ENCODE results near the gene TLL2.

TLL2 gene

GRCh38 chr10:96441322-96441885, 72.3 kb downstream of the TLL2 start:
- Histone ChIP-seq H3K27me3 (replicated peaks) (no peaks in the 10 kb centered on the region), H3K36me3 (replicated peaks) (no peaks in the 10 kb centered on the region), H3K27ac (no peak overlapping the region), H3K4me3 (ENCODE audit: low read depth, low read length) (no peak overlapping the region)
- TF ChIP-seq CTCF (IDR thresholded peaks at IDR 0.05; ENCODE audit: low read depth, low read length, missing control alignments), result no peak
- no peak for DNase-seq
- in situ Hi-C loops (cut with HindIII; ENCODE audit: low pct_ligation_motif_present, low sequenced_read_pairs), result no loop called here

- H3K36me3 ChIP-seq (replicated peaks), result no peaks in the 10 kb centered on the region
- DNase-seq, result no peak
- no peak for TF ChIP-seq CTCF (IDR thresholded peaks at IDR 0.05; ENCODE audit: low read depth, low read length, missing control alignments)
- no peak overlapping the region for H3K4me3 ChIP-seq (ENCODE audit: low read depth, low read length)
- in situ Hi-C loops (cut with HindIII; ENCODE audit: low pct_ligation_motif_present, low sequenced_read_pairs), result no loop called here
- H3K27ac ChIP-seq, result no peak overlapping the region
- H3K27me3 ChIP-seq (replicated peaks), result no peaks in the 10 kb centered on the region
Observed at GRCh38 chr10:96440361-96441292, 73.1 kb downstream of the TLL2 start.

GRCh38 chr10:96439725-96440124, 74.0 kb downstream of the TLL2 start:
- H3K27me3 ChIP-seq (replicated peaks), result no peaks in the 10 kb centered on the region
- no peak overlapping the region for H3K27ac ChIP-seq
- H3K4me3 ChIP-seq (ENCODE audit: low read depth, low read length), result no peak overlapping the region
- H3K36me3 ChIP-seq (replicated peaks), result no peaks in the 10 kb centered on the region
- DNase-seq, result no peak
- in situ Hi-C loops (cut with HindIII; ENCODE audit: low pct_ligation_motif_present, low sequenced_read_pairs), result no loop called here
- no peak for TF ChIP-seq CTCF (IDR thresholded peaks at IDR 0.05; ENCODE audit: low read depth, low read length, missing control alignments)

GRCh38 chr10:96436035-96436434, 77.7 kb downstream of the TLL2 start:
- in situ Hi-C loops (cut with HindIII; ENCODE audit: low pct_ligation_motif_present, low sequenced_read_pairs), result no loop called here
- H3K36me3 ChIP-seq (replicated peaks), result no peaks in the 10 kb centered on the region
- no peak for DNase-seq
- TF ChIP-seq CTCF (IDR thresholded peaks at IDR 0.05; ENCODE audit: low read depth, low read length, missing control alignments), result no peak
- H3K27me3 ChIP-seq (replicated peaks), result no peaks in the 10 kb centered on the region
- H3K4me3 ChIP-seq (ENCODE audit: low read depth, low read length), result no peak overlapping the region
- H3K27ac ChIP-seq, result no peak overlapping the region

- no peaks in the 10 kb centered on the region for H3K27me3 ChIP-seq (replicated peaks)
- H3K4me3 ChIP-seq (ENCODE audit: low read depth, low read length), result no peak overlapping the region
- H3K27ac ChIP-seq, result no peak overlapping the region
- no peak for DNase-seq
- no peak for TF ChIP-seq CTCF (IDR thresholded peaks at IDR 0.05; ENCODE audit: low read depth, low read length, missing control alignments)
- no peaks in the 10 kb centered on the region for H3K36me3 ChIP-seq (replicated peaks)
- in situ Hi-C loops (cut with HindIII; ENCODE audit: low pct_ligation_motif_present, low sequenced_read_pairs), result no loop called here
Observed at GRCh38 chr10:96431211-96431970, 82.3 kb downstream of the TLL2 start.
